Memory B cell (primary cell): ENCODE measurements around the gene GGCX.
A peak's percentile ranks its signal among the peaks of the same experiment; 100 is the strongest.
"Not testable (repeated sequence)": the region's sequence is repeated elsewhere in the genome, so short reads cannot be mapped to it uniquely, and the experiment has no call there.

Source experiments
- ATAC-seq: fragments of 150-1000 bp; cut with Tn5 transposase; 2 replicates; pipeline ENCODE4 v1.10.0; 2021; ENCODE audit warnings: low read depth, mild to moderate bottlenecking, moderate library complexity
- DNase-seq, 2 donors: peaks; one replicate each; pipeline ENCODE4 v3.0.0; 2022; ENCODE audit warnings: low spot score in 2 of 2
- H3K27ac Mint-ChIP-seq: one replicate; pipeline ENCODE4 v1.8.0; 2022; ENCODE audit warnings: mild to moderate bottlenecking, moderate library complexity, mixed read lengths
- H3K27me3 Mint-ChIP-seq: one replicate; pipeline ENCODE4 v1.8.0; 2022; ENCODE audit warnings: mixed read lengths
- H3K36me3 Mint-ChIP-seq: one replicate; pipeline ENCODE4 v1.8.0; 2022; ENCODE audit warnings: mild to moderate bottlenecking, mixed read lengths
- H3K4me1 Mint-ChIP-seq: one replicate; pipeline ENCODE4 v1.8.0; 2022; ENCODE audit warnings: mixed read lengths
- H3K4me3 Mint-ChIP-seq: one replicate; pipeline ENCODE4 v1.8.0; 2022; ENCODE audit warnings: mild to moderate bottlenecking, moderate library complexity, mixed read lengths
- H3K9me3 Mint-ChIP-seq: one replicate; pipeline ENCODE4 v1.8.0; 2022; ENCODE audit warnings: mixed read lengths

Gene GGCX

DNA sequence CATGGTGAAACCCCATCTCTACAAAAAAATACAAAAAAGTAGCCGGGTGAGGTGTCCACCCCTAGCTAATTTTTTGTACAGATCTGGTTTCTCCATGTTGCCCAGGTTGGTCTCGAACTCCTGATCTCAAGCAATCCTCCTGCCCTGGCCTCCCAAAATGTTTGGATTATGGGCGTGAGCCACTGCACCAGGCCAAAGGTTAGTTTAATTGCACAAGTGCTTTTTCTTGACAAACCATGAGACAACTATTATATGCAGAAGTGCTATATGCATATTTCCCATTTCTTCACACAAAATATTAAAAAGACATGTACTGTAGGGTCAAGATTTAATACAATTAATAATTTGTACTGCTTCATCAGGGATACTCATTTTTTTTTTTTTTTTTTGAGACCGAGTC, 5.0 kb upstream of the GGCX start:
- DNase-seq = no peak

DNA sequence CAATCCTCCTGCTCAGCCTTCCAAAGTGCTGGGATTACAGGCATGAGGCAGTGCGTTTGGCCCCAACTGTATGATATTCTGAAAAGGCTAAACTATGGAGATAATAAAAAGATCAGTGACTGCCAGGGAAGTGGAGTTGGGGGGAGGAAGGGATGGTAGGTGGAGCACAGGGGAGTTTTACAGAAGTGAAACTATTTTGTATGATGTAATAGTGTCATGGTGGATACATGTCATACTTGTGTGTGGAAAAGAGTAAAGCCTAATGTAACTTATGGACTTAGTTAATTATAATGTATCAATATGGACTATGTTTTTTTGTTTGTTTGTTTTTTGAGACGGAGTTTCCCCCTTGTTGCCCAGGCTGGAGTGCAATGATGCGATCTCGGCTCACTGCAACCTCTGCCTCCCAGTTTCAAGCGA, 2.9 kb upstream of the GGCX start:
- DNase-seq (peak in 1 of 2 donors; percentile 27), ATAC-seq (peak; percentile 59)
- H3K9me3 Mint-ChIP-seq = no peaks in the 10 kb centered on the region
- no peaks in the 10 kb centered on the region for H3K36me3 Mint-ChIP-seq
- H3K27ac Mint-ChIP-seq = peak overlapping the region; percentile 16
- peaks cover 10% of the 10 kb centered on the region for H3K4me1 Mint-ChIP-seq
- peak overlapping the region; percentile 5 for H3K4me3 Mint-ChIP-seq
- H3K27me3 Mint-ChIP-seq = no peaks in the 10 kb centered on the region

More for the DNA sequence above, 5.0 kb upstream of the GGCX start:
- Mint-ChIP-seq H3K4me3 (no peak overlapping the region), H3K9me3 (no peaks in the 10 kb centered on the region), H3K36me3 (no peaks in the 10 kb centered on the region), H3K27me3 (peaks cover 3% of the 10 kb centered on the region), H3K27ac (no peak overlapping the region), H3K4me1 (peaks cover 4% of the 10 kb centered on the region)
- no peak for ATAC-seq

DNA sequence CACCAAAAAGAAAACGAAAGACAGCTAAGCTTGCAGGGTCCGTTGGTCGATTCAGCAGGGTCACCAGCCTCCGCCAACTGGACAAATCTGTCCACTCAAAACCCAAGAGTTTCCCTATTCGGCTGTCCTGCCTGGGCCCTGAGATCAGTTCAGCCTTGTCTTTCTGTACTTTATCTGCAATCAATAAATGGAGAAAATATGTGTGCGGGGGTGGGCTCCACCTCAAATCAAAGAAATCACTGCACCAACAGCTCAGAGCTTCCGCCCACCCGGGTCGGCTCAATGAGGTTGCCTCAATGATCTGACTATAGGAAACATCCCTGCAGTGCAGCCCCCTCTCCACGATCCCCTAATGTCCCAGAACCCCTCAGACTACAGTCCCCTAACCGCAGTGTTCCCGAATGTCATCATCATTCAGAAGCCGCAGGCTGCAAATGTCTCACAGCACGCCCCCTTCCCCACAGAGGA, 447 bp downstream of the GGCX start:
- peaks cover 4% of the 10 kb centered on the region for H3K36me3 Mint-ChIP-seq
- no peaks in the 10 kb centered on the region for H3K9me3 Mint-ChIP-seq
- H3K27me3 Mint-ChIP-seq = no peaks in the 10 kb centered on the region
- peak overlapping the region; percentile 96 for H3K27ac Mint-ChIP-seq
- ATAC-seq (no peak), DNase-seq (no peak)
- peak overlapping the region; percentile 98 for H3K4me3 Mint-ChIP-seq
- H3K4me1 Mint-ChIP-seq = peaks cover 12% of the 10 kb centered on the region

DNA sequence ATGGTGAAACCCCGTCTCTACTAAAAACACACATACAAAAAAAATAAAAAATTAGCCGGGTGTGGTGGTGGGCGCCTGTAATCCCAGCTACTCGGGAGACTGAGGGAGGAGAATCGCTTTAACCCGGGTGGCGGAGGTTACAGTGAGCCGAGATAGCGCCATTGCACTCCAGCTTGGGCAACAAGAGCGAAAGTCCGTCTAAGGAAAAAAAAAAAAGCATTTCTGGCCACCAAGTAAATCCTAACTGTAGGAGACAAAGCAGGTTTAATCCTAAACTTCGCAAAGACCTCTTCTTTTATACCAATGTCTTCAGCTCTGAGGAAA, 928 bp downstream of the GGCX start:
- DNase-seq, H3K36me3 Mint-ChIP-seq, H3K27me3 Mint-ChIP-seq, ATAC-seq, H3K9me3 Mint-ChIP-seq: not testable (repeated sequence)
- Mint-ChIP-seq H3K27ac (peak overlapping the region; percentile 96), H3K4me1 (peaks cover 12% of the 10 kb centered on the region), H3K4me3 (peak overlapping the region; percentile 98)

DNA sequence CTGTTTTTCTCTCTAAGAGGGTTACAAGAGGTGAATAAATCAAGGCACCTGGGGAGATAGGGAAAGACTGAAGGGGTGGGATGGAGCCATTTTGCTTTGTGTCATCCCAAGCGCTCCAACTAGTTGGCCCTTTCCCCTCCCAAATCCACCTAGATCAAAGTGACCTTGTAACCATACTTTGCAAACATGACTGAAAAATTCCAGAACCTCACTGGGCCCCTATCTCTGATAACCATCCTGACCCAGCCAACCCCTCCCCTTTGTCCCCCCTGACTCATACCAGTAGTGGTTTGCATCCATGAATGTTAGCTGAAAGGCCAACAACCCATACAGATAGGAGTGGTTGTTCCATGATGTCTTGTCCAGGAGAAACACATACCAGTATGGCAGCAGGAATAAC, 3.1 kb downstream of the GGCX start:
- Mint-ChIP-seq H3K27me3 (no peaks in the 10 kb centered on the region), H3K27ac (no peak overlapping the region), H3K4me3 (no peak overlapping the region), H3K9me3 (no peaks in the 10 kb centered on the region), H3K4me1 (peaks cover 8% of the 10 kb centered on the region), H3K36me3 (peaks cover 13% of the 10 kb centered on the region)
- no peak for ATAC-seq
- no peak for DNase-seq

DNA sequence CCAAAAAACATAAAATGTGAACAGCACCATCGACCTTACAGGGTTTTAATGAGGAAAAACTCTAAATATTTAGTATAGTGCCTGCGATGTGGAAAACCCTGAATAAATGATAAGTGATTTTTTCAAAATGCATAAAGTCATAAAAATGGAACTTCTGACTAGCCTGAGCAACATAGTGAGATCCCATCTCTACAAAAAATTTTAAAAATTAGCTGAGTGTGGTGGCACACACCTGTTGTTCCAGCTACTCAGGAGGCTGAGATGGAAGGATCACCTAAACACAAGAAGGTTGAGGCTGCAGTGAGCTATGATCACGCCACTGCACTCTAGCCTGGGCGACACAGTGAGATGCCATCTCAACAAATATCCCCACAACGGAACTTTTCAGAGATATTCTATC, 4.2 kb downstream of the GGCX start:
- no peak overlapping the region for H3K4me3 Mint-ChIP-seq
- H3K27ac Mint-ChIP-seq = no peak overlapping the region
- no peaks in the 10 kb centered on the region for H3K27me3 Mint-ChIP-seq
- ATAC-seq (no peak), DNase-seq (no peak)
- H3K9me3 Mint-ChIP-seq = no peaks in the 10 kb centered on the region
- peaks cover 16% of the 10 kb centered on the region for H3K36me3 Mint-ChIP-seq
- H3K4me1 Mint-ChIP-seq = peaks cover 10% of the 10 kb centered on the region

DNA sequence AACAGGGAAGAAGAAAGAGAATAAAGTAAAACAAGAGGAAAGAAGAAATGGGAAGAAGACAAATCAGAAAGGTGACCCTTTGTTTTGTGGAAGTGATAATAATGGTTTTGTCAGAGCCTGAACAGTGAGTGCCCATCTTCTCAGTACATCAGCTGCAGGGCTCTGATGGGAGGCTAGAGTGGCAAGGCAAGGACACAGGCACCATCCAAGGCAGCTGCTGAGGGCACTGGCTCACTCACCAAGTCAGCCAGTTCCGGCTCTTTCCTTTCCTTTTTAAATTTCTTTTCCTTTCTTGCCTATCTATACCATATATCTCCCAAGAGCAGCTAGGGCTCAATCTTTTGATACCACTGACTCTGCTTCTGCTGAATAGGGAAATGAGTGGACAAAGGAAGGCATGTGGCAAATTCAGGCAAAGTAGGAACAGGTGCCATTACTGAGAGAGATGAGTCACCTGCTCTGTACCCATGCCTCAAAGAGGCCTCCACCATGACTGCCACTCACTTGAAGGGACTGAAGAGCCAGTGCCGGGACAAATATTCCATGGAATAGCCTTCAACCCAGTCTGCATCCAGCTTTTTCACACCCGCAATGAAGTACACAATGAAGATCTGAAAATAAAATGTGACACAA, 6.2 kb downstream of the GGCX start:
- peaks cover 7% of the 10 kb centered on the region for H3K4me1 Mint-ChIP-seq
- H3K4me3 Mint-ChIP-seq = no peak overlapping the region
- ATAC-seq (no peak), DNase-seq (no peak)
- H3K36me3 Mint-ChIP-seq = peaks cover 18% of the 10 kb centered on the region
- no peaks in the 10 kb centered on the region for H3K9me3 Mint-ChIP-seq
- H3K27ac Mint-ChIP-seq = no peak overlapping the region
- H3K27me3 Mint-ChIP-seq = no peaks in the 10 kb centered on the region

DNA sequence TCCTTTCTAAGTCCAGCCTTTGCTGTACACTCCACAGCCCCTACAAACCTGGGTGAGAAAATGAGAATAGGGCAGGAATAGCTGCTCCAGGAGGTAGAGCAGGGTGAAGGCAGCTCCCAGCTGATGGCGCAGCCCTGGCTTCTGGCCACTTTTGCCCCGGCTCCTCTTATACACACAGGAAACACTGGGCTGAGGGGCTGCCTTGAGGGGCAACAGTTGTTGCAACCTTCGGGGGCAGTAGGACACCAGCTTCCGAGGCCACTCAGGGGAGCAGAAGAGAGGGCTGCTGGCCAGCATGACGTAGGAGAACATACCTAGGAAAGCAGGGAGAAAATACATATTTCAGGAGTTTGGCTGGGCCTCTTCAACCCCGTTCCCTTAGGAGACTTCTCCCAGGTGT, 8.1 kb downstream of the GGCX start:
- Mint-ChIP-seq H3K27me3 (no peaks in the 10 kb centered on the region), H3K27ac (no peak overlapping the region), H3K4me3 (no peak overlapping the region), H3K9me3 (no peaks in the 10 kb centered on the region), H3K36me3 (peaks cover 18% of the 10 kb centered on the region), H3K4me1 (peaks cover 5% of the 10 kb centered on the region)
- ATAC-seq (no peak), DNase-seq (no peak)

DNA sequence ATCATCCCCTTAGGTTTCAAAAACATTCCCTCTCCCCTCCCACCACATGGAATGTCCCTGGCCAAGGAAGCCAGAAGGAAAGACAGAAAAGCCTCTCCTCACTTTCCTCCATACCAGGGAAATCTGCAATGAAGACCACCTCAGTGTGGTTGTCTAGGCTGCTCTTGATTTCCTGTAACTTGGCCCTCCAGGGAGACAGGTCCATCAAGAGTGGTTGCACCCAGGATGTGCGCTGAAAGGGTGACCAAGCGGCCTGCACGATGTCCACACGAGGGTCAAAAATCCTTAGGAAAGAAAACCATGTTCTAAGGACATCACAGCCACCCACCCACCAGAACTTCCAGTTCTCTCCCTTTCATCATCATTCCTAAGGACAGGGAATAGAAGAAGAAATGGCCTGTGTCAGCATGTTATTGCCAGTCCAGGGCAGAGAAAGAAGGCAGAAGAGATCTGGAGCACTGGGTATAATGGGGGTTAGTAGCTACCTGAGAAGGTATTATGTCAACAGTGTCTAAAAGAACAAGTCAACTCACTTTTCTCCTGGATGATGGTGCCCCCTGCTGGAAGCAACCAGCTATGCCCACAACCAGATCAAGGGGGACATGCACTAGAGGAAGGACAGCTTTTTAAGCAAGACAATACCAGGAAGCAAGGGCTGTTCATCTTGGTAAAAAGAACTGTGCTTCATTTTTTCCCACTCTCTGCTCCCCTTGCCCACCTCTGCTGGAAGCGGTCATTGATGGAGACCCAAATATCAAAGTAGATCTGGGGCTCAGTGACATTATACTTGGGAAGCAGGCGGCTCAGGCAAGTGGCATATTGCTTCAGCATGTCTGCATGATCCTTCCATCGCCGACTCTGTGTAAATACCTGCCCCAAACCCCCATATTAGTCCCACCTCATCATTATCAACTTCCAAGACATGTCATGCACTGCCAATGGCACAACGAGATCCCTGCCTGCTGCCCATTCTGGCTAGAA, 9.3 kb downstream of the GGCX start:
- Mint-ChIP-seq H3K27ac (no peak overlapping the region), H3K4me1 (peaks cover 5% of the 10 kb centered on the region), H3K9me3 (no peaks in the 10 kb centered on the region), H3K36me3 (peaks cover 16% of the 10 kb centered on the region), H3K27me3 (no peaks in the 10 kb centered on the region), H3K4me3 (no peak overlapping the region)
- DNase-seq (peak; percentile 86 to 89), ATAC-seq (peak; percentile 99)

DNA sequence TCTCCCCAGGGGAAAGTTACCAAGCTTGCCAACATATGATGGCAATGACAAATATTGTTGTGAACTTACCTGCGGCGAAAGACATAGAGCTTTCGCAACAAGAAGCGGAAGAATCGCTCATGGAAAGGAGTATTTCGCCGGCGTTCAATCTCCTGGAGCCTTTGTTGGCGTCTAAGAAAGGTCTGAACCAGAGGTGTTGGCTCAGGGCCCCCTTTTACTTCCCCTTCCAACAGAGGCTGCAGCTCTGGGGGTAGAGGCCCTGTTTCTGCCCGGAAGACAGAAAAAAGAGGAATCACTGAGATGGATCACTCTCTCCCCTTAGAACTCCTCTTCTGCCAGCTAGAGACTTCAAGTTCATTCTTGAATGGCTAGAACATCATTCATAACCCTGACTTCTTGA, 10.8 kb downstream of the GGCX start:
- peaks cover 5% of the 10 kb centered on the region for H3K4me1 Mint-ChIP-seq
- DNase-seq = no peak
- H3K27ac Mint-ChIP-seq = no peak overlapping the region
- peaks cover 15% of the 10 kb centered on the region for H3K36me3 Mint-ChIP-seq
- H3K27me3 Mint-ChIP-seq = no peaks in the 10 kb centered on the region
- H3K4me3 Mint-ChIP-seq = no peak overlapping the region
- no peak for ATAC-seq
- H3K9me3 Mint-ChIP-seq = no peaks in the 10 kb centered on the region

DNA sequence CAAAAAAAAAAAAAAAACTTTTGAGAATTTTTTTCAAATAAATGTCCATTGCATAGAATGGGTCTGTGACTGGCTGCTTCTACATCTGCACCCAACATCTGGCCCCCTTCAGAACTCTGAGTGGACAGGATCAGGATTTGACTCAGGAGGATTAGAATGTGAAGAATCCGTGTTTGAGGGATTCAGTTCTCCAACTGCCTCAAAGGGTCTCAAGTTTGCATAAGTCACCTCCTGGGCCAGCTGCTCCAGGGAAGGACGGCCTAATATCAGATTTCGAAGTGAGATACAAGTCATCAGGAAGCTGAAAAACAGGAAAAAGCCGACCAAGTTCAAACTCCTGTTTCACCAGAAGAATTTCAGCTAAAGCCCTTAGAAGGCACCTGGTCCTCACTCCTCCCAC, 11.5 kb downstream of the GGCX start:
- H3K27me3 Mint-ChIP-seq = no peaks in the 10 kb centered on the region
- no peak overlapping the region for H3K27ac Mint-ChIP-seq
- H3K9me3 Mint-ChIP-seq = no peaks in the 10 kb centered on the region
- H3K36me3 Mint-ChIP-seq = peaks cover 10% of the 10 kb centered on the region
- H3K4me1 Mint-ChIP-seq = peaks cover 5% of the 10 kb centered on the region
- no peak for ATAC-seq
- DNase-seq = no peak
- no peak overlapping the region for H3K4me3 Mint-ChIP-seq

DNA sequence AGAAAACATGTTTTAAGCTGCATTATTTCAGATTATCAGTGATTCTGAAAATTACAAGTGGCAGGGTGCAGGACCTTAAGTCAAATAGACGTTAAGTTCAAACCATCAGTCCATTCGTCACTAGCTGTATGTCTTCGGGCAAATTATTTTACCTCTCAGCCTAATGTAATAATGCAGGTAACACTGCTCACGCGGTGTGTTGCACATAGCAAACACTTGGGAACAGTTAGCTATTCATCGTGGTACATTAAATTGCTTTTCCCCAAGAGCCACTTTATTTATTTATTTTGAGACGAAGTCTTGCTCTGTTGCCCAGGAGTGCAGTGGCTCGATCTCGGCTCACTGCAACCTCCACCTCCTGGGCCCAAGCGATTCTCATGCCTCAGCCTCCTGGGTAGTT, 12.2 kb downstream of the GGCX start:
- DNase-seq (no peak), ATAC-seq (no peak)
- Mint-ChIP-seq H3K36me3 (peaks cover 11% of the 10 kb centered on the region), H3K4me3 (no peak overlapping the region), H3K27me3 (no peaks in the 10 kb centered on the region), H3K9me3 (no peaks in the 10 kb centered on the region), H3K27ac (no peak overlapping the region), H3K4me1 (peaks cover 8% of the 10 kb centered on the region)

DNA sequence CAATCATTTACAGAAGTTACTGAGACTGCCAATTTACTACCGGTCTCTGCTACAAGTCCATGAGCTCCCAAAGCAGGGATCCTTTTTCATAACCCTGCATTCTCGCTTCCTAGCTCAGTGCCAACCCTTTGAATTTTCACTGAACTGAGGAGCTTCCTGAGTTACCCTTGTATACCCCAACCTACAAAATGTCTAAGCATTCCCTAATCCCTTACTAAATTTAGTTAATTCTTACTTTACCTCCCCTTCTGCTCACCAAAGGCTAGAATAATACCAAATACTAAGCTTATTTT, 12.7 kb downstream of the GGCX start:
- Mint-ChIP-seq H3K4me3 (no peak overlapping the region), H3K36me3 (peaks cover 11% of the 10 kb centered on the region), H3K4me1 (peaks cover 10% of the 10 kb centered on the region), H3K9me3 (no peaks in the 10 kb centered on the region), H3K27me3 (no peaks in the 10 kb centered on the region), H3K27ac (peak overlapping the region; percentile 86)
- DNase-seq = no peak
- ATAC-seq = no peak

DNA sequence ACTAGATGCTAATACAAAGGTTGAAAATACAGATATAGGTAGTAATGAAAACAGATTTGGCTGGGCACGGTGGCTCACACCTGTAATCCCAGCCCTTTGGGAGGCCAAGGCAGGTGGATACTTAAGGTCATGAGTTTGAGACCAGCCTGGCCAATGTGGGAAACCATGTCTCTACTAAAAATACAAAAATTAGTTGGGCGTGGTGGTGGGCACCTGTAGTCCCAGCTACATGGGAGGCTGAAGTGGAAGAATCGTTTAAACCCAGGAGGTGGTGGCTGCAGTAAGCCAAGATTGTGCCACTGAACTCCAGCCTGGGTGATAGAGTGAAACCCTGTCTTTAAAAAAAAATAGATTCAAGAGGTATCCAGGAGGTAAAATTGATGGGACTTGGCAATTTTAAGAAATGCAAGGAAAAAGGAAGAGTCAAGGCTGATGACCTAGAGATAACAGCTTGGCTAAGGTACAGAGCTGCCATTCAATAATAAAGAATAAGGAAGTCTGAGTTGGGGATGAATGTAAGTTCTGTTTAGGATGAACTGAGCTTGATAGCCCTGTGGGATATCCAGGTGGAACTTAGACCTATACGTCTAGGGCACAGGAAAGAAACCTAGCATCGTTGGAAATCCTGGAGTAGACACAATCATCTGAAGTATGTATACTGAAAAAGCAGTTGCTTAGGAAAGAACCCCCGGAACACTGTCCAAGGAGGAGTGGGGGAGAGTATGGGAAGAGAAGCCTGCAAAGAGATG, 13.3 kb downstream of the GGCX start:
- Mint-ChIP-seq H3K4me3 (no peak overlapping the region), H3K27me3 (no peaks in the 10 kb centered on the region), H3K4me1 (peaks cover 10% of the 10 kb centered on the region), H3K36me3 (peaks cover 13% of the 10 kb centered on the region), H3K9me3 (no peaks in the 10 kb centered on the region), H3K27ac (peak overlapping the region; percentile 86)
- ATAC-seq = no peak
- DNase-seq = no peak
